A673 (cell line): Measurements from ENCODE around the gene GRXCR2.

Experiments used
- EZH2 ChIP-seq: fragments of 200-600 bp; sonication (generic); IDR thresholded peaks from 2 replicates; pipeline ENCODE4 v1.6.1; 2017; ENCODE audit warnings: borderline replicate concordance, low read depth, mild to moderate bottlenecking, mixed read lengths, antibody characterized with exemption, low read length; ENCODE audit not compliant: poor library complexity, severe bottlenecking
- TF ChIP-seq, protein P1 (sequence below): fragments of 300-800, 200-600 bp; sonication (generic); conservative IDR thresholded peaks from 2 replicates; pipeline ENCODE4 v1.5.1; 2017; ENCODE audit warnings: low read depth, mild to moderate bottlenecking, antibody characterized with exemption, low read length, moderate library complexity, mixed read lengths

DNA sequence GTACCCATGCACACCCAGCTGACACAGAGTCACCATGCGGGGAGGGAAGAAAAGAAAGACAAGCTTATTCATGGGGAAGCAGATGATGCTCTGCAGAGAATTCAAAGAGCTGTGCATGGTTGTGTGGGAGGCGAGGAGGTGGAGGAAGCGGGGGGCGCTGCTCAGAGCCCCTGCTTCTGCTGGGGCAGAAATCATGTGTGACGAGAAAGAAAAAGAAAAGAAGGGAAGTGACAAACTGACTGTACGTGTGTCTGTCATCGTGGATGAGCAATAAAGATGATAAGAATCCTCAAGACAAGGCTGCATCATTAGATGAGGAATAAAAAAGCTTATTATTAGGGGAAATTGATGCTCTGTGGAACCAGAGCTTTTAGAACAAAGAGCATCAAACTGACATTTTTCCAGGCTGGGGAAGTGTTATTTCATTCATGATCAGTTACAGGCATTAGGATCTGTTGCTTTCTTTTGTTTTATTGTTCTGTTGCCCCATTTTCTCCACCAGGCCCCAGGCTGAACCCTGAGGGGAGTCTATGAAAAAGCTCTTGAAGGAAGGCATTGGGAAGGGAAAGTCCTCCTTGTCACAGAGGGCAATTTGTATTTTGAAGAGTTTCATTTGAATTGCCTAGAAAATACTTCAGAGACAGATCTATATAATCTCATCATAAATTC, 43.3 kb upstream of the GRXCR2 start:
- TF ChIP-seq, protein P1, sequence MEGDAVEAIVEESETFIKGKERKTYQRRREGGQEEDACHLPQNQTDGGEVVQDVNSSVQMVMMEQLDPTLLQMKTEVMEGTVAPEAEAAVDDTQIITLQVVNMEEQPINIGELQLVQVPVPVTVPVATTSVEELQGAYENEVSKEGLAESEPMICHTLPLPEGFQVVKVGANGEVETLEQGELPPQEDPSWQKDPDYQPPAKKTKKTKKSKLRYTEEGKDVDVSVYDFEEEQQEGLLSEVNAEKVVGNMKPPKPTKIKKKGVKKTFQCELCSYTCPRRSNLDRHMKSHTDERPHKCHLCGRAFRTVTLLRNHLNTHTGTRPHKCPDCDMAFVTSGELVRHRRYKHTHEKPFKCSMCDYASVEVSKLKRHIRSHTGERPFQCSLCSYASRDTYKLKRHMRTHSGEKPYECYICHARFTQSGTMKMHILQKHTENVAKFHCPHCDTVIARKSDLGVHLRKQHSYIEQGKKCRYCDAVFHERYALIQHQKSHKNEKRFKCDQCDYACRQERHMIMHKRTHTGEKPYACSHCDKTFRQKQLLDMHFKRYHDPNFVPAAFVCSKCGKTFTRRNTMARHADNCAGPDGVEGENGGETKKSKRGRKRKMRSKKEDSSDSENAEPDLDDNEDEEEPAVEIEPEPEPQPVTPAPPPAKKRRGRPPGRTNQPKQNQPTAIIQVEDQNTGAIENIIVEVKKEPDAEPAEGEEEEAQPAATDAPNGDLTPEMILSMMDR: no peak
- TF ChIP-seq EZH2: no peak
